Activated CD8-positive, alpha-beta memory T cell treated with anti-CD3 and anti-CD28 coated beads, Interleukin-2, amount 50 U/mL, for 48 hours (primary cell): ENCODE data around the gene ACKR1.

Source experiments
- DNase-seq: peaks from one replicate; pipeline ENCODE4 v3.0.0-alpha.2; 2020

Gene ACKR1

GRCh38 chr1:159204161-159205141, at the start of gene ACKR1:
TSS of gene ACKR1 (plus strand) at chr1:159204875. CDS start at chr1:159204960, 85 bp downstream.
- DNase-seq: no peak

DNA sequence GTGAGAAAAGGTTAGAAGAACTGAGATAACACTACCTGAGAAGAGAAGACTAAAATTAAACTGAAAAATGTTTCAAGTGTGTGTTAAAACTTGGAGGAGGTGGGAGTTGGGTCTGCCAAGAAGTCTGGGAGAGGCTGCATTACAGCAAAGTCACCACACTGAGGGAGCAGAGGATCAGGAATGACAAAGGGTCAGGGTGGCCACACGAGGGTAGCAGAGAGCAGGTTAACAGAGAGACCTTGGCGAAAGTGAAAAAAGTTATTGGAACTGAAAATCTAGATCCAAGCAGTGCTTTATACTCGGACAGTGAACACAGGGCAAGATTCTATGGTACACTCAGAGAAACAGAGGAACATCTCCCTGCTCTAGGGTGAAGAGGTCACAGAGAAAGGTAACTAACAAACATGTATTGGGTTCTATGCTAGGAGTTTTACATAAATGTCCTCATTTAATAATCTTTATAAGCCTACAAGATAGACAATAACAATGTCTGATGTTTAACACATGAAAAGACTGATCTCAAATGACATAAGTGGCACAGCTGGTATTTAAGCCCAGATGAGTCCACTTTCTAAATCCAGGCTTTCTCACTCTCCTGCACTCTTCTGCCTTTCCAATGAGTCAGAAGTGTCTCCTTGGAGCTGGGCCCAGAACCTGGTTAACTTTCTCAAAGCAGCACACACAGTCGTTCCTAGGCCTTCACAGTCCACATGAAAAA, 43.5 kb upstream of the ACKR1 start:
- peak; percentile 77 for DNase-seq

DNA sequence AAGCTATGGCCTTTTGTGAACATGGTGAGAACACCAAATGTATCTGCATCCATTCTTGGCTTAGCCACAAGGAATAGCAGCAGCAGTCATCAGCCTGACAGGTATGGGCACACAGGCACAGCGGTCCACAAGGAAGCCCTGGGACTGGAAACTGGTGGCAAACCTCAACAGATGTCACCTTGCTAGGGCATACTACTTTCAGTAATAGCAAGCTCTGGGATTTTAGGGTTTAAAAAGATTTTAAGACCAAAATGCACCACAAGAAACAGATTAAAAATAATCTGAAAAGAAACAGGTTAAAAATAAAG, 43.0 kb upstream of the ACKR1 start:
- DNase-seq: no peak

- no peak for DNase-seq
These were observed 42.0 kb upstream of the ACKR1 start for GRCh38 chr1:159162516-159163265.

DNA sequence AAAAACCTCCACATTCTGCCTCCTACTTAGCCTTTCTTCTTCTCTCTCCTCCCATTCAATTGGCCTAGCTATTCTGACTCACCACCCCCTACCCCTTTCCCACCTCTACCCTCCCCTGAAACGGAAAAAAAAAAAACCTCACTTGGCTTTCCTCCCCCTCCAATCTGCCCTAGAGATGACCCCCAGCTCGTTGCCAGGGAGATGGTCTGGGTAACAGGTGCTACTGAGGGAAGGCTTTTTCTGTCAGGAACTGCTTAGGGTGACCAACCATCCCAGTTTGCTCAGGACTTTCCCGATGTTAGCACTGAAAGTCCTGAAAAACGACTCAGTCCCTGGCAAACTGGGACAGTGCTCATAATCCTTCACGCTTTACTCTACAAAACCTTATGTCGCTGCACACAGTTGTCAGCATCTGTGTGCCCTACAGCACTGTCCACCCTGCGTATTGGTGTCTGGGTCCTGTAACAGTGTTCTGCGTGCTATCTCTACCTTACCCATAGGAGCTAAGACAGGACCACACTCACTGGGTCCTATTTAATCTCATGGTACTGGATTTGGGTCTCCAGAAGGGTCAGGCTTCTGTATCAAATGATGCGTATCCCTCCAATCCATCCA, 41.0 kb upstream of the ACKR1 start:
- DNase-seq: no peak

- no peak for DNase-seq
These were observed 36.6 kb upstream of the ACKR1 start for GRCh38 chr1:159168043-159168442.

GRCh38 chr1:159170639-159171038, 34.0 kb upstream of the ACKR1 start:
- no peak for DNase-seq

GRCh38 chr1:159171254-159171687, 33.4 kb upstream of the ACKR1 start, which contains the start of gene CADM3:
TSS of gene CADM3 (plus strand) at chr1:159171615. CDS start at chr1:159171766, 151 bp downstream.
- no peak for DNase-seq

DNA sequence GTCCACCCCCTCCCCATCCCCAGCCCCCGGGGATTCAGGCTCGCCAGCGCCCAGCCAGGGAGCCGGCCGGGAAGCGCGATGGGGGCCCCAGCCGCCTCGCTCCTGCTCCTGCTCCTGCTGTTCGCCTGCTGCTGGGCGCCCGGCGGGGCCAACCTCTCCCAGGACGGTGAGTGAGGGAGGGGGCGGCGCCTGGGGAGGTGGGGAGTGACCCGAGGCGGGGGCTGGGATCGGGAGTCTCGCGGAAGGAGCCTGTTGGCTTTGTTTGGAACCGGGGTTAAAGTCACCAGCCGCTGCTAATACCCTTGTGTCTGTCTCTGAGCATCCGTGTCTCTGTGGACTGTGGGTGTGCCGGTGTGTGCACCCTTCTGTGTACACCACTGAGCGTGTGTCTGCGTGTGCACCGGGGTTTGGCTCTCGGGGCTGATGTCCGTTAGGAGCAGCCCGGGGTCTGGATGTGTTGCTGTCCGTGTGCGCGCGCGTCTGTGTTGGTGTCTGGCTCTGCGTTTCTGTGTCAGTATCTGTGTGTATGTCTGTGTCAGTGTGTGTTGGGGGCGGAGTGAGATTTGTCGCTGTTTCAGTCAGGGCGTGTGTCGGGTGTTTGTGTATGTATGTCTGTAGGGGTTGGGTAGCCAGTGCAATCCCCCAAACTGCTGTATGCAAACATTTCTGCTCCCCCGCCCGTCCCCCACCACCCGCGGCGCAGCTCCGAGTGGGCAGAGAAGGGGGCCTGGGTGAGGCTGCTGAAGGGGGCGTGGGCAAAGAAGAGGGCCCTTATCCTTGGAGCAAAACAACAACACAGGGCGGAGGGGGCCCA, 32.8 kb upstream of the ACKR1 start:
- no peak for DNase-seq

DNA sequence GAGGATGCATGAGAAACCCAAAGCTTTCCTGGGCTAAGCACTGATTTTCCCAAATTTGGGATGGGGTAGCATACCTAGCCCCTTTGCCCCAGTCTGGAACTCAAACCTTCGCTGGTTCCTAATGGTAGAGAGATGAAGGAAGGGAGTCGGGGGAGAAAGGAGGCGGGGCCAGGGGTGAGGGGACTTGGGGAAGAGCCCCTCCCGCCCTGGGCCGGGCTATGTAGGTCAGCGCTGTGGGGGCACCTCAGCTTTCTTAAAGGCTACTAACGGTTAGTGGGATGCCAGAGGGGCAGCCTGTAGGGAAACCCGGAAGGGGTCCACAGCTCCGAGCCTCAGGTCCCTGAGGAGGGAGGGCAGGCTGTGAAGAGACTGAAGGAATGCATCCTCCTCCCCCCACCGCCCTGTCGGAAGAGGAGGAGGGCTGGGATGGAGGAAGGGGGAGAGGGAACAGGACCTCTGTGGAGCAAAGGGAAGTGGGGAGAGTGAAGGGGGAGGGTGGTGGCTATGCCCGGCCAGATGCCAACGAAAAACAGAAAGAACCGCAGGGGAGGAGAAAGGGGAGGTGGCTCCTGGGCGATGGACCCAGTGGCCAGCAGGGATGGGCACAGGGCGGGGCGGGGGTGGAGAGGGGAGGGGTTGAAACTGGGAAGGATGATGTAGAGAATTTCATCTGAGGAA, 31.9 kb upstream of the ACKR1 start:
- no peak for DNase-seq

GRCh38 chr1:159173320-159173719, 31.4 kb upstream of the ACKR1 start:
- no peak for DNase-seq

DNA sequence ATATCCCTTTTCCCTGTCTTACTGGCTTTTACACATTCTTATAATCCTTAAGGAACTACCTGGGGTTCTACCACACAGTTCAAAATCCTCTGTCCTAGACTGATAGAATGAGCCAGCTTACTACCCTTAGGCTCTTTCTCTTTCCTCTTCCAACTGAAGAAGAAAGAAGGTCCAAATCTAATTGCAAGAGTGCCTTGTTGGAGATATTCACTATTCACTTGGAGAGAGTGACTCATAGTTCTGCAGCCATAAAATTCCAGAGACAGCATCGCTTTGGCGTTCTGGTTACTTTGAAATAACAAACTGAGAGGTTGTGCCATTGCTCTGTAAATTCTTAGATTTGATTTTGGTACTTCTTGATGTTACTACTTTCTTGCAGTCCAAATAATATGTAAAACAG, 29.1 kb upstream of the ACKR1 start:
- DNase-seq: no peak

DNA sequence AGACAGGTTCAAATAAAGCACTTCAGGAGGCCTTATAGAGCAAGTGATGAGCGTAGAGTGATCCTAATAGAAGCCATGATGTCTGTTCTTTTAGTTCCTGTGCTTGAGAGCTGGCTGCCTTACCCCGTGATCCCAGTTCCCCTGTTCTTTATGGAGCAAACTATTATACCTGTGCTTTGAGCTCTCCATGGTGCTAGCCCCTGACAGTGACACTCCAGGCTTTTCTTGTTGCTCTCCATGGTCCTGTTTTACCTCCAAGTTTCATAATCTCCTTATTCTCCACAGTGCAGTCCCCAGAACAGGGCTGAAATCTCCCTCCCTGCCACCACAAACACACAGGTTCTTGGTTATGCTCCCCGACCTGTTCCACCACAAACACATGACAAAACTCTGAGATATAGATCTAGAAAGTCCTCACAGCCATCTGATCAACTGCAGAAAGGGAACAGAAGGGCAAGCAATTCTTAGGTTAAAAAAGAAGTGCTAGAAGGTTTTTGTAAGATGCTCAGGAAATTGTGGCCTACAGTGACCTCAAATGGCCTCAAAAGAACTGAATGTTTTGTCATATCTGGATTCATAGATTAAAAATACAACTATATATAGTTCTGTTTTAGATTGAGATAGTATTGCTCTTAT, 27.3 kb upstream of the ACKR1 start:
- no peak for DNase-seq

DNA sequence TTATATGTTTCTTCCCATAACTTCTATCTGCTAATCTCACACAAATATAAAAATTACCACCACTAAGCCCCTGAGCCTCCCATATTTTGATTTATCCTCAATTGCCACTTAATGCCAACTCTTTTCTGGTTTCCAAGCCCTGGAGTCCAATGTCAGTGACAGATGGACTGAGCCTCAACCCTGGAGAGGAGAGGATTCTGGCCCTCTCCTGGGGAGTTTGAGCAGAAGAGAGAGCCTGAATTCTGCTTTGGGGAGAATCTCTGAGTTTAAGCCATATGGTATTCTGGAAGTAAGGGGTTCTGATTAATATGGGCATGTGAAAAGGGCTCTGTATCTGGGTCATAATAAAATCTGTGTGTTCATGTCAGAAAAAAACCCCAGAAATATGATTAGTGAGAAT, 24.8 kb upstream of the ACKR1 start:
- DNase-seq: no peak

DNA sequence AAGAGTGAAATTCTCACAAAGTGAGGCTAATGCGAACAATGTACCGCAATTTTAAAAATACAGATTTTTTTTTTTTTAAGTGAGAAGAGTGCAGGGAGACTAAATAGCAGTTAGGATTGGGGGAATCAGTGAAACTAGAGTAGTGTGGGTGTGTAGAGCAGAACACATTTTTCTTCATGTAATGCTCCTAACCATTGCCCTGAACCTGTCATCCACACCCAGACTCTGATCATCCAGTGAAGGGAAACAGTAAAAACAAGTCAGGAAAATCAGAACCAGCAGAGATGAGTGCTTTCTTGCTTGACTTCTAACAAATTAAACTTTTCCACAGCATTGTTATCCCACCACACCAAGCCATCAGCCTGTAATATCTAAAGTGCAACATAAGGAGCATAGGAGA, 24.2 kb upstream of the ACKR1 start:
- no peak for DNase-seq

- DNase-seq: no peak
These were observed 23.2 kb upstream of the ACKR1 start for GRCh38 chr1:159181328-159182024.

DNA sequence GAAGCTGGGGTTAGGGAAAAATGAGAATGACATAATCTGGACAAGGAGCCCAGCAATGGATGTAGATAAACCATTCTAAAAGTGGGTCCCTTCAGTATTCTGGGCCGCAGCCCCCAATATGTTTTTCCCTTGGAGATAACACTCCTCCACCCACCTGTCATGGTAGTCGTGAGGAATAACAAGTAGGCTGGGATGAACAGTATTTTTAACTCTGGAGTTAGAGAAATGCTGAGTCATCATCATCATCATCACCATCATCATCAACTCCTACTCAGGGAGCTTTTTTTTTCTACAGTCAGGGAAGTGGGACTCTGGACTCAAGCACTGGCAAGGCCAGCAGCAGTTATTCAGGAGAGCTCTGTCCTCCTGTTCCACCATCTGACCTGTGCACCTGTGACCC, 20.5 kb upstream of the ACKR1 start:
- no peak for DNase-seq

GRCh38 chr1:159185121-159185520, 19.6 kb upstream of the ACKR1 start:
- DNase-seq: no peak

DNA sequence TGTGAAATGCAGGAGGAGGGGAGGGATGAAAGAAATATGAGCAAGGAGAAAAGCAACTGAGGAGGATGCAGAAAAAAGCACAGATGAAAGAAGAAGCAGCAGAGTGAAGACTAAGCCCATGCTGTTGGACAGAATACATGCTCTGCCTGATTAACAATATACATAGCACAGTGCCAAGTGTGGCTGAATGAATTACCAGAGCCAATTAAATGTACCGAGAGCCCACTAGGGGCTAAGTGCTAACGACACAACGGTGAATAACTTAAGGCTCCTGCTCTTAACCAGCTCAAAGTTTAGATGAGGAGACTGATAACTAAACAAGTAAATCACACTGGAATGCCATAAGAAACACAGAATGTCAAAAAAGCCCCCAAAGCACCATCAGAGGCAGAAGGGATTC, 17.6 kb upstream of the ACKR1 start:
- no peak for DNase-seq
